Stimulated activated CD8-positive, alpha-beta memory T cell treated with anti-CD3 and anti-CD28 coated beads, Interleukin-12 subunit alpha, Interleukin-12 subunit beta, amount 100 ng/mL, for 1 hour (primary cell): ENCODE results near the gene SYCE1.
"Not testable (repeated sequence)": the region's sequence is repeated elsewhere in the genome, so short reads cannot be mapped to it uniquely, and the experiment has no call there.

Source experiments
- DNase-seq: peaks from one replicate; pipeline ENCODE4 v3.0.0-alpha.2; 2020; ENCODE audit warnings: low read depth

The SYCE1 gene

DNA sequence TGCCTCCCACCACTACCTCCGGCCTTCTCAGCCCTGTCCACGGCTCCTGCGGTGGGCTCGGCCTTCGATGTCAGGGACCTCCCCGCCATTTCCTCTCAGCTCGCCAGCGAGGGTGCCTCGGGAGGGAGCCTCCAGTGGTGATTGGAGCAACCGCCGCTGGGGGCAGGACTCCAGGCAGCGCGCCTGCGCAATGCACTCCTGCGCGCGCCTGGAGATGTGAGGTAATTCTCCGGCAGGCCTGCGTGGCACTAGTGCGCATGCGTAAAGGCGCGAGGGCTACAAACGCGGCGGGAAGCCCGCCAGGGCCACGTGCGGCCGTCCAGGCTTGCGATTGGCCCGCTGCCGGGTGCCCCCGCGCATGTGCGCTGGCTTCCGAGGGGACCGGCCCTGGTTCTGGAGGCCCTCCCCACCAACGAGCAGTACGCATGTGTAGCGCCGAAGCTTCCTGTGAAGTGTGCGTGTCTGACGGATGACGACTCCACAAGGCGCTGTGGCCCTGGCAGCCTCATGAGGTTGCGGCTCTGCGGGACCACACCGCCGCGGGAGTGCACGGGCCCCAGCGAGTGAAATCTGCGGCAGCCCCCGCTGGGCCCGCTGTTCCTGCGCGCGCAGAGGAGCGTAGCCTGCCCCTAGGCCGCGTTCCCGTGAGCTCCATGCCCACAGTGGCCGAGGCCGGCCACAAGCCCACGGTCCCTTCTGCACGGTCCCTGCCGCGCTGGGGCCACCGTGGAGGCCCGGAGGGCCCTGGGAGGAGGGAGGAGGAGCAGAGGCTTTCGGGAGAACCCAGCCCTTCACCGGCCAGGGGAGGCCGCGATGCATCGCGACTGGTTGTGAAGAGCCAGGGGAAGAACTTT is at the start of gene SYCE1:
Gene SYCE1, minus strand, starts transcription at position 143 of the 854 bp plus-strand sequence. Its CDS starts 54 bp downstream, at position 89.
- no peak for DNase-seq

DNA sequence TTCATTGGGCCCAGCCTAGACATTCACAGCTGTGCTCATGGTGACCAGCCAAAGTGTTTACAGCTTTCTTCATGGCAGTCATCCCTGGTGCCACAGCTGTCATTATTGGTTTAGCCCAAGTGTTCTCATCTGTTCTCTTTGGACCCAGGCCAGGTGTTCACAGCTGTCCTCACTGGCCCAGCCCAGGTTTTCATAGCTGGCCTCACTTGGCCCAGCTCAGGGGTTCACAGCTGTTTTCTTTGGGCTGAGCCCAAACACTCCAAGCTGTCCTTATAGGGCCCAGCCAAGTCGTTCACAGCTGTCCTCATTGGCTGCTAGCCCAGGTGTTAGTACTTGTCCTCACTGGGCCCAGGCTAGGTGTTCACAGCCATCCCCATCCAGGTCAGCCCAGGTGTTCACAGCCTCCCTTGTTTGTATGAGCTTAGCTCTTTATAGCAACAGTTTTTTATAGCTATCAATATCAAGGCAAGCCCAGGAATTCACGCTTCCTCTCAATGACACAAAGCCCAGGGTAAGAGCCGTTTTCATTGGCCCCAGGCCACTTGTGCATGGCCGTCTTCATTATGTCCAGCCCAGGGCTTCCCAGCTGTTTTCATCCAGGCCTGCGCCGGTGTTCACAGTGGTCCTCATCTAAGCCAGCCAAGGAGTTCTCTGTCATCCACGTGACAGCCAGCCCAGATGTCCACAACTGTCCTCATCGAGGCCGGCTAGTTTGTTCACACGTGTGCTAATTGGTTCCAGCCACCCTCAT is 49.6 kb upstream of the SYCE1 start:
- no peak for DNase-seq

DNA sequence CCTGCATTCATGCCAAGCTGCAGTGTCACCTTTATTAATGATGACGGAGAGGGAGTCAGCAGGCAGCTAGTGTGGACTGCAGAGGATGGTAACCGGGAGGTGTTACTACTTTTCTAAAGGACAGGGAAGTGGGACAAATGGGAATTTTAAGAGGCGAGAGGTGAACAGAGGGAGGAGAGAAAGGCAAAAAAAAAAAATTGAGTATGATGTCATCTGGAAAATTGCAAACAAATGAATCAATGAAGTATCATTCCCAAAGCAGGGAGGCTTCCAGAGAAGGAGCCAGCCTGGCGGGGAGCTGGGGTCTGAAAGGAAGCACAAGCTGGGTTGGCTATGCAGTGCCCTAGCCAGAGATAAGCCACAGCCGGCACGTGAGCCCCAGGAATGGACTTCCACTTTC is 48.3 kb upstream of the SYCE1 start:
- DNase-seq = no peak

- no peak for DNase-seq
Measured at GRCh38 chr10:133611079-133611478, 45.7 kb upstream of the SYCE1 start.

GRCh38 chr10:133608855-133609254 is 43.5 kb upstream of the SYCE1 start:
- no peak for DNase-seq

DNA sequence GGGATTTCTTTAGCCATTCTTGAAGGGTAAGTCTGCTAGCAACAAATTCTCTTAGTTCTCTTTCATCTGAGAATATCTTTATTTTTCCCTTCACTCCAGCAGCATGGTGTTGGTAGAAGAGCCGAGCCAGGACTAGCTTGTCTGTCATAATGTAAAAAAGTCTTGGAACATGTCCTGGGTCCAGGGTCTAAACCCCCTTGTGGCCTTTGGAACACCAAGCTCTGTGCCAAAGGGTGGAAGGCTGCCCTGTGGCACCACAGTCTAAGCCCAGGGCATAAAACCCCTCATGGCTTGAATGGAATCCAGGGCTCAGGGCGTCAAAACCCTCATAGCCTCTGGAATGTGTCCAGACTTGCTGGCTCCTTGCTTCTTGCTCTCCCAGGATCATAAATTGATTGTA is 38.1 kb upstream of the SYCE1 start:
- DNase-seq = not testable (repeated sequence)

- DNase-seq = no peak
Measured at GRCh38 chr10:133600657-133601056, 35.3 kb upstream of the SYCE1 start.

- DNase-seq = not testable (repeated sequence)
Measured at GRCh38 chr10:133599869-133600268, 34.5 kb upstream of the SYCE1 start.

DNA sequence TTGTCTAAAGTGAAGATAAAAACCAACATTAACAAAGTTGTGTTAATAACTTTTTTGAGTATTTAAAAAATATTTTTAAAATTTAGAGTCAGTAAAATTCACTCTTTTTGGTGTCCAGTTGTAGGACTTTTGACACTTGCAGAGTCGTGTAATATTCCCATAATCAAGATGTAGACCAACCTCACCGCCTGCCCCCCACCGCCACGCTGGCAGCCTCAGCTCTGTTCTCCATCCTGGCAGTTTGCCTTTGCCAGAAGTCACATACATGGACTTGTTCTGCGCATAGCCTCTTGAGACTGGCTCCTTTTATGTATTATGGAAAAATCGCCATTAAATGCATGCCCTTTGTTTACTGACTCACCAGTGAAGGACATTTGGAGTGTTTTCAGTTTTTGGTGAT is 27.3 kb upstream of the SYCE1 start:
- no peak for DNase-seq

DNA sequence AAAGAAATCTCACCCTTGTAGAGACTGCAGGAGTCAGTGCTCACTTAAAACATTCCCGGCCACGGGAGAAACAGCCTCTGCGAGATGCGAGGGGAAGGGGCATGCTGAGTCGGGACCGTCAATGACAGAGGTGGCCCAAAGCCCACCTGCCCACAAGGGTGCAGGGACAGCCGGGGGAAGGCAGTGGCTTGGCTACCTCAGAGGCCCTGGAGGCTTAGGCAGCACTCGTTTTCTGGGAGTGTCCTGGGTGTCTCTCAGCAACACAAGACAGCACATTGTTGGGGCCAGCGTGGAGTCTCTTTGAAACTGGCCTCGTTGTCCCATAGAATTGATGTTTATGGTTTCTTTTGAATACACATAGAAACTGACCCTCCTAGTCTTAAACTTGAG is 25.6 kb upstream of the SYCE1 start:
- DNase-seq = no peak

GRCh38 chr10:133590226-133590969 is 25.0 kb upstream of the SYCE1 start:
- DNase-seq = no peak

- not testable (repeated sequence) for DNase-seq
Measured at GRCh38 chr10:133577037-133577436, 11.7 kb upstream of the SYCE1 start.

- DNase-seq = not testable (repeated sequence)
Measured at GRCh38 chr10:133573460-133573859, 8.1 kb upstream of the SYCE1 start.

- DNase-seq = not testable (repeated sequence)
Measured at GRCh38 chr10:133572055-133572454, 6.7 kb upstream of the SYCE1 start.

GRCh38 chr10:133569801-133570200 is 4.4 kb upstream of the SYCE1 start:
- not testable (repeated sequence) for DNase-seq

DNA sequence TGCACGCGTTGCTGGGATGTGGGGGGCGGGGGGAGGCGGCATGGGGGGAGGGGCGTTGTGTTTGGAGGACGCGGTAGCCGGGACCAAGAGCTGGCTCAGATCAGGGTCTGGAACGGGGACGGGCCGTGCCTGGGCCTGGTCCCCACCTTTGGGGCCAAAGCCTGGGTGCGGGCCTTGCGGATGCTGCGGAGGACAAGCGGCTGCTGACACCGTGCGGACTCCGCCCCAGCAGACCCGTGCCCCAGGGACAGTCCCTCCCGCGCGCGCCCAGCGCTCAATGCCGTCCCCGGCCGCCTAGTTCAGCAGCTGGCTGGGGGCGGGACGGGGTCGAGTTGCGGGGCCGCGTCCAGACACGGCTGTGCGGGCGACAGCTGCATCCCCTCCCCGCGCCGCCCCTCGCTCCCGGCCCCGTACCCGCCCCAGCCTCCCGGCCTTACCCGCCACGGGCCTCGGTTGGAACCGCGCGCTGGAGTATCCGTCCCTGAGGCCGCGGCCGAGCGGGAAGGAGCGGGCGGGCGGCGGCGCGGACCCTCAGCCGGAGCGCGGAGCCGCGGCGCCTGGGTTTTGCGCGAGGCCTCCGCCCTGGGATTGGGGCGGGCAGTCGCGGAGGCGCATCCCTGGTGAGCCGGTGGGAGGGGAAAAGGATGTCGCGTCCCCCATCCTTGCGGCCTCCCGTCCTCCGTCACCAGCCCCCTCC is 3.6 kb upstream of the SYCE1 start:
- DNase-seq = not testable (repeated sequence)

DNA sequence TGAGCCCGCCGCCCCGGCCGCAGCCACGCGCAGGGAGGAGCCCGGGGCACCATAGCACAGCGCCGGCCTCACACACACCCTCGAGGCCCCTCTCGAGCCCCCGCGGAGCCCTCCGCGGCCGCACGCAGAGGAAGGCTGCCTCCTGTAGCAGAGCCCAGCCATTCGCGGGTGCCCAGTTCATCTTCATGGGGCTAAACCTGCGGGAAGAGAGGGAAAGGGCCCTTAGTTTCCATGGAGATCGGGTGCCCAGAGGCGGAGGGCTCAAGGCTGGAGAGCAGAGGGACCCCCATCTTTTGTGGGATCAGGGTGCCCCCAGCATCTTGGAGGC is 2.9 kb upstream of the SYCE1 start:
- DNase-seq = no peak

DNA sequence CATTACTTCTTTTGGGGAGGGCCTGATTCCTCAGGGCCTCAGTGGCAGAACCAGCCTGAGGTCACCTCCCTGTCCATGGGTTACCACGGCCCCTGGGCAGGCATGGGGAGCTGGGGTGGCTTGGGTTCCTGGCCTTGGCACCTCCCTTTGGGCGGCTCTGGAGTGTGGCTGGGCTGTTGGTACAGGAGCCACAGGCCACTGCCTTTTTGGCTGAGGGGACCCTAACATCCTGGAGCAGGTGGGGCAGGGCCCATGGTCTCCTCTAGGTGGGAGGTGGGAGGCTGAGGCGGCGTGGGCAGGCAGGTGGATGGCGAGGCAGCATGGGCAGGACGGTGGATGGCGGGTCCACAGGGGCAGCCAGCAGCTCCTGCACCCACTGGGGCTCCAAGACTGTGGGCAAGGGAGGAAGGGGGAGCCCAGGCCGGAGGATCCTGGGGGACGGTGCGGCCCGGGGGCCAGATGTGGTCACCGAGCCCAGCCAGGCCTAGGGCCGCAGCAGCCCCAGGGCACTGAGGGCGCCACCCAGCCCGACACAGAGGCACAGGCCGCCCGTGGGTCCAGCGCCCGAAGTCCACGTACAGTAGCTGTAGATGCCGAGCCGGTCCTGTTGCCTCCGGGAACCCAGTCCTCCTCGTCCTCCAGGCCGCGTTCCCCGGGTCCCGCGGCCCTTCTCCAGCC is 2.4 kb upstream of the SYCE1 start:
- DNase-seq = no peak

- DNase-seq = no peak
Measured at GRCh38 chr10:133567119-133567518, 1.7 kb upstream of the SYCE1 start.

- no peak for DNase-seq
Measured at GRCh38 chr10:133564816-133565215, 567 bp downstream of the SYCE1 start.

DNA sequence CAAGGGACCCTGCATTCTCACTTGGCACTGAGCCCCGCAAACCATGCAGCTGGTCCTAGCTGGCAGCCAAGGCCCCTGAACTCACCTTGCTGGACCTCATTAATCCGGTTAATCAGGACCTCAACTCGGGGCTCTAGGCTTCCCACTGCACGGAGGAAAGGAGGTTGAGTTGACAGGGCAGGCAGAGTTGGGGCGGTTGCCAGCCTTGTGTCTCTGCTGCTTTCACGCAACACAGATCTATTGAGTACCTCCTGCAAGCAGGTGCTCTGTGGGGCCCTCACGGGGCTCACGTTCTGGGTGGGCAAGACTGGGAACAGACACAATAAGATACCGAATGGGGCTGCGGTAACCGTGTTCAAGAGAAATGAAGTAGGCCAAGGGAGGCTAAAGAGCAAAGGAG is 6.2 kb downstream of the SYCE1 start:
- DNase-seq = no peak
